ENCODE measurements around the gene ING4.

The ING4 gene

DNA sequence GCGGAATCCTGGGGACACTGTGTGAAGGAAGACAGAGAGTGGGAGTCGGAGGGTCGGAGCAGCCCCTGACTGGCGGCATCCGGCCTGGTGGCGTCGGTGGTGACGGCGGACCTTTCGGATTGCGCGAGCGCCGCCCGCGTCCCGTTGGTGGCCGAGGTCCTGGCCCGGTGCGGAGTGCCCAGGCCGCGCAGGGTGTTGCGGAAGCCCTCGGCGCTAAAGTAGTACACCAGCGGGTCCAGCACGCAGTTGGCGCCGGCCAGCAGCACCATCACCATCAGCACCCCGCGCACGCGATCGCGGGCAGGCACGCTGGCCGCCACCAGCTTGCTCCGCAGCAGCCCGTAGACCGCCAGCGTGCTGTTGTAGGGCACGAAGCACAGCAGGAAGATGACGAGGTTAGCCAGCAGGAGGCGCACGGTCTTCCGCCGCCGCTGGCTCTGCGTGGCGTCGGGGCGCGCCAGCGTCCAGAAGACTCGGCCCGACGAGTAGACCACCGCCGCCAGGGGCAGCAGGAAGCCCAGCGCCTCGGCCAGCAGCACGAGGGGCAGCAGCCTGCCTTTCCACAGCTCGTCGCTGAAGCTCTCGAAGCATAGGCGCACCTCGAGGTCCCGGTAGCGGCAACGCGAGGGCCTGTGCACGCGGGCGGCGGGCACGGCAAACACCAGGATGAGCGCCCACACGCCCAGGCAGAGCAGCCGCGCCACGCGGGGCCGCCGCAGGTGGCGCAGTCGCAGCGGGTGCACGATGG, 42.6 kb downstream of the ING4 start:
- no peak overlapping the region for H3K27ac ChIP-seq
- TF ChIP-seq, protein P1, sequence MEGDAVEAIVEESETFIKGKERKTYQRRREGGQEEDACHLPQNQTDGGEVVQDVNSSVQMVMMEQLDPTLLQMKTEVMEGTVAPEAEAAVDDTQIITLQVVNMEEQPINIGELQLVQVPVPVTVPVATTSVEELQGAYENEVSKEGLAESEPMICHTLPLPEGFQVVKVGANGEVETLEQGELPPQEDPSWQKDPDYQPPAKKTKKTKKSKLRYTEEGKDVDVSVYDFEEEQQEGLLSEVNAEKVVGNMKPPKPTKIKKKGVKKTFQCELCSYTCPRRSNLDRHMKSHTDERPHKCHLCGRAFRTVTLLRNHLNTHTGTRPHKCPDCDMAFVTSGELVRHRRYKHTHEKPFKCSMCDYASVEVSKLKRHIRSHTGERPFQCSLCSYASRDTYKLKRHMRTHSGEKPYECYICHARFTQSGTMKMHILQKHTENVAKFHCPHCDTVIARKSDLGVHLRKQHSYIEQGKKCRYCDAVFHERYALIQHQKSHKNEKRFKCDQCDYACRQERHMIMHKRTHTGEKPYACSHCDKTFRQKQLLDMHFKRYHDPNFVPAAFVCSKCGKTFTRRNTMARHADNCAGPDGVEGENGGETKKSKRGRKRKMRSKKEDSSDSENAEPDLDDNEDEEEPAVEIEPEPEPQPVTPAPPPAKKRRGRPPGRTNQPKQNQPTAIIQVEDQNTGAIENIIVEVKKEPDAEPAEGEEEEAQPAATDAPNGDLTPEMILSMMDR (conservative IDR thresholded peaks at IDR 0.05): no peak
- no peak for TF ChIP-seq ZFX (IDR thresholded peaks at IDR 0.05)

DNA sequence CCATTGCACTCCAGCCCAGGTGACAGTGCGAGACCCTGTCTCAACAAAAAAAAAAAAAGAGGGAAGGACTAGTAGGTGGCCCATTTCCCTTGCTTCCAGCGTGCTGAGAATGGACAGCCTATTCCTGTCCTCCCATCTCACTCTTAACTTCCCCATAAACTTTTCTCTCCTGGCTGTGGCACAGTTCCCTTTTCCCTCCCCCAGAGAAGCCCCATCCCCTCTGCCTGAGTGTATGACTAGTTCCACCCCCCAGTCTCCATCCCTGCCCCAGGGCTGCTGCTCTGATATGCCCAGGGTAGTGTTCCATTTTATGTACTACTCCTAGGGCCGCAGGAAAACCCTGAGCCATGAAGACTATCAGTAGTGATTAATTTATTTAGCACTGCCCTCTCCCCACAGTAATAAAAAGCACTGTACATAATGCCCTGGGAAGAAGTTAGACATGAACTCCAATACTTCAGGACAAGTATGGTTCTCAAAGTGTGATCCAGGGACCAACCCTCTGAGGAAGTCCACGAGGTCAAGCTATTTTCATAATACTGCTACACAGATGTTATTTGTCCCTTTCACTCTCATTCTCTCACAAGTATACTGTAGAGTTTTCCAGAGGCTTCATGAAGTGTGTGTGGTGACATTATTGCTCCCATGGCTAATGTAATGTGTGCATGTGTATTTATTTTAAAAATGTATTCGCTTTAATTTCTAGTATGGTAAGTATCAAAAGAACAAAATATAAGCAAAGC, 44.3 kb downstream of the ING4 start:
- H3K27ac ChIP-seq: no peak overlapping the region
- TF ChIP-seq ZFX (IDR thresholded peaks at IDR 0.05): no peak
- TF ChIP-seq, protein P1 (conservative IDR thresholded peaks at IDR 0.05): no peak

DNA sequence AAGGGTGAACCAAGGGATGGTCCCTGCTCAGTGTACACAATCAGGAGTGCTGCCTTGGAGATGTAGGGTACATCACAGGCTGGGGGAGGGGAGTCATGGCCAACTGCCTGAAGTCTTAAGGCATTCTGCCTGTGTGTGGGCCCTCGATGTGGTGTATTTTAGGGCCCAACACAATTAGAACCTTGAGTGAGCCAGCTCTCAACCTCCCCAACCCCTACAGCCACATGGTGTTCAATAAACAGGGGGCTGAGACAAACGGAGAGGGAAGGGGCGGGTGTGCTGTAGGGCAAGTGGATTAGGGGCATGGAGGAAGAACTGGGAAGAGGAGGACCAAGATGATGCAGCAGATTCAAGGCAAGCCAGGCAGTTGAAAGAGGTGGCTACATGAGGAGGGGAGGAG, 47.1 kb downstream of the ING4 start:
- no peak overlapping the region for H3K27ac ChIP-seq

DNA sequence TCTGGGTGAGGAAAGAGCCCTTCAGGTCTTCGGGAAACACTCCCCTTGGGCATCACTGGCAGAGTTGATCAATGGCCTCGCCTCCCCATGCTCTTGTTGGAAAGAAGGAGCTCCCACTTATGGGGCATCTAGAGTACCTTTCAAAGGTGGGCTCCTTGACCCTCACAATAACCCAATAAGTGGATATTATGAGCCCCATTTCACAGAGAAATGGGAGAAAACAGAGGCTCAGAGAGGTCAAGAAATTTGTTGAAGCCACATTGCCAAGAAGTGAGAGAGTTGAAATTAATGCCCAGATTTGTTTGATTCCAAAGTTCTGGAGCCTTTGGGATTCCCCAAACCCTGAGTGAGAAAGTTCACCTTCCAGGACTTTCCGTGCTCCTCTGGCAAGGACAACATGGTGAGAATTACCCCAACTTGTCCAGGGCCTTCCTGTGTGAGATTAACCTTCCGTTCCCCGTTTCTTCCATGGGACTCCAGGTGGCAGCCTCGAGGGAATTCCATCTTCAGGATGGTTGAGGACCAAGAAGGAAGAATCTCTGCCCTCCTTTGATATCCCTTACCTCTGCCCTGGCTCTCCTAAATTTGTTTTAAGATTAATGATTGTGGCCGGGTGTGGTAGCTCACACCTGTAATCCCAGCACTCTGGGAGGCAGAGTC, 48.3 kb downstream of the ING4 start:
- TF ChIP-seq, protein P1 (conservative IDR thresholded peaks at IDR 0.05): no peak; the same call in 1 of the 2 replicates
- no peak for TF ChIP-seq ZFX (IDR thresholded peaks at IDR 0.05)
- H3K27ac ChIP-seq: peak overlapping the region; percentile 35

More for the DNA sequence above, 47.1 kb downstream of the ING4 start:
- TF ChIP-seq, protein P1 (conservative IDR thresholded peaks at IDR 0.05): no peak
- TF ChIP-seq ZFX (IDR thresholded peaks at IDR 0.05): no peak

DNA sequence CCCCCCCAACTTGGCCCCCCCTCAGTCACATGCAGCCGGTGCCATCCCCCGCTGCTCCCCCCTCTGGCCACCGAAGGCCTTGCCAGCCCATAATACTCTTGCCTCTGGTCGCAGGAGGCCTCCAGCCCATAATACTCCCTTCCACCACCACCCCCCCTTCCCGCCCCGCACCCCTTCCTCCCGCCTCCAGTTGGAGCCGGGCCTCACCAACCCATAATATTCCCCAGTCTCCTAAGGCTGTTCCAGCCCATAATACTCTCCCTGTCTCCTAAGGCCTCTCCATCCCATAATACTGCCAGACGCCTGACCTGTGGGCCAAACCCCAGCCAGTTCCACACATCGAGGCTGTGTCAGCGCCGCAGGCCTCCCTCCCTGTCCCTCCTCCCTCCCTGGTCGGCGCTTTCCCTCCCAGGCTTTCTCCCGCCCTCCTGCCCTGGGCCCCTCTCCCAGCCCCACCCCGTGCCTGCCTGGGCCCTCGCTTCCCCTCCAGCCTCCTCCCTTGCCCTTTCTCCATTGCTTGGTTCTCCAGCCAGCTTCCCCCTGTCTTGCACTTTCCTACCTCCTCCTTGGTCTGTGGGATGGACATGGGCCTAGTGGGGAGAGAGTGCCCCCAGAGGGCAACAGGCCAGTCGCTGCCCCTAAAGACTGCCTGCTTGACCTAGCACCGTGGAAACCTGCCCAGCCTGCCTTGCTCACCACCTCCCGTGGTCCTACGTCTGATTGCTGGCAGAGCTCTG, 49.0 kb downstream of the ING4 start:
- H3K27ac ChIP-seq: peak overlapping the region; percentile 35

DNA sequence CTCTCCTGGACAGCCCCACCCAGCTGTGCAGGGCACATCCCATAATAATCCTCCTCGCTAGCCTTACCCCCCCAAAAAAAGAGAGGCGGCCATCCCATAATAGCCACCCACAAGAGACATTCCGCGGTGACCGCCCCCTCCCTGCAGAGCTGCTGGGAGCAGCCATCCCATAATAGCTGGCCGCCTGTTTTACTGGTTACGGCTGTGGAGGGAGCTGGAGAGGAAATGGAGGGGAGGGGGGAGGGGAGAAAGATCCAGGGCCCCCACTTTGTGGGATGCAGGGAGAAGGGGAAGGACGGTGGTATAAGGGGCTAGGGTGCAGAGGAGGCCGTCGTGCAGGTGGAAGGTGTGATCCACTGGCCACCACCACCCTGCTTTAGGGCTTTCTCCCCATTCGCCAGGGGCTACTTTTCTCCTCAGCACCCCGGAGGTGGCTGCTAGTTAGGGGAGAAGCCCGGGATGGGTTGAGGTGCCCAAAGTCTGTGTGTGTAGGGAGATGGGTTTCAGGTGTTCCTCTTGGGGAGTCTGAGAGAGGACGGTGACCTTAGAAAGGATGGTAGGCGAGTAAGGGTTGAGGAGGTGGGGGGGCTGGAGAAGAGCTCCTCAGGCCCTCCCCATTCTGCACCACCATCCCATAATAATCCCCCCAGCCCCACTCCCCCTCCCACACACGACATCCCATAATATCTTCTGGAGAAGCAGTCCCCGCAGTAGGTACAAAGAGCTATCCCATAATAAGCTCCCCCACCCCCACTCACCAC, 49.7 kb downstream of the ING4 start:
- no peak for TF ChIP-seq ZFX (IDR thresholded peaks at IDR 0.05)
- TF ChIP-seq, protein P1 (conservative IDR thresholded peaks at IDR 0.05): no peak
- peak overlapping the region; percentile 52 for H3K27ac ChIP-seq

More for the DNA sequence above, 49.0 kb downstream of the ING4 start:
- TF ChIP-seq ZFX (IDR thresholded peaks at IDR 0.05): peak; percentile 27; the same call in 1 of the 2 replicates
- TF ChIP-seq, protein P1 (conservative IDR thresholded peaks at IDR 0.05): no peak

All from C4-2B (cell line).